Measurements from ENCODE around the gene ADAM15. TPM values are rescaled to one million over a fixed set of nuclear protein-coding genes. Genes with fewer than 3 reads are reported as not detected.

ADAM15 gene
- total RNA-seq, 4 donors from 2014 or later: 51.3 to 75.5 (median 65.6) TPM

- intact Hi-C loops (cut with DNase I): no loop called here
- peaks cover 0 to 3% of the 10 kb centered on the region in 2 donors for H3K4me1 ChIP-seq
- WGBS, 2 donors: 86 to 87% methylated on average over 12 of the region's 12 CpGs
- H3K27me3 ChIP-seq: no peaks in the 10 kb centered on the region
- no peaks in the 10 kb centered on the region for H3K36me3 ChIP-seq
- H3K27ac ChIP-seq: no peak overlapping the region
- H3K9me3 ChIP-seq: no peaks in the 10 kb centered on the region
- H3K4me3 ChIP-seq (replicated peaks in 1 of 3): no peak overlapping the region
- no peak for DNase-seq
- TF ChIP-seq CTCF (IDR thresholded peaks at IDR 0.05): no peak
- no peak for TF ChIP-seq POLR2A (IDR thresholded peaks at IDR 0.05)
These were observed 18.2 kb upstream of the ADAM15 start for GRCh38 chr1:155032886-155033285.

- no peaks in the 10 kb centered on the region for H3K9me3 ChIP-seq
- 93 to 95% methylated on average over 8 to 9 of the region's 9 CpGs for WGBS, 2 donors
- no peak within 1 kb of the TSS for H3K4me3 ChIP-seq (replicated peaks in 1 of 3)
- peaks cover 0 to 9% of the 10 kb centered on the region in 2 donors for H3K4me1 ChIP-seq
- no peak within 1 kb of the TSS for H3K27ac ChIP-seq
- no peaks in the 10 kb centered on the region for H3K27me3 ChIP-seq
- intact Hi-C loops (cut with DNase I): no loop called here
- H3K36me3 ChIP-seq: no peaks in the 10 kb centered on the region
- TF ChIP-seq POLR2A (IDR thresholded peaks at IDR 0.05): no peak
- no peak for DNase-seq
These were observed 17.6 kb upstream of the ADAM15 start, which contains the start of the genes DCST1 and DCST2 for GRCh38 chr1:155033524-155033923. TSS of gene DCST1 (plus strand) at chr1:155033824. CDS start at chr1:155034037, 213 bp downstream. TSS of gene DCST2 (minus strand) at chr1:155033781. CDS start at chr1:155033701, 80 bp downstream.

GRCh38 chr1:155034318-155035208 lies 16.6 kb upstream of the ADAM15 start:
- H3K4me3 ChIP-seq (replicated peaks in 1 of 3): no peak overlapping the region
- no peak overlapping the region for H3K27ac ChIP-seq
- H3K36me3 ChIP-seq: no peaks in the 10 kb centered on the region
- intact Hi-C loops (cut with DNase I): no loop called here
- peaks cover 0 to 18% of the 10 kb centered on the region in 2 donors for H3K4me1 ChIP-seq
- H3K9me3 ChIP-seq: no peaks in the 10 kb centered on the region
- WGBS, 2 donors: 85 to 87% methylated on average over 15 to 17 of the region's 20 CpGs
- H3K27me3 ChIP-seq: no peaks in the 10 kb centered on the region
- TF ChIP-seq CTCF (IDR thresholded peaks at IDR 0.05) (no peak), POLR2A (IDR thresholded peaks at IDR 0.05) (no peak)
- DNase-seq: no peak

GRCh38 chr1:155035936-155036335 lies 15.2 kb upstream of the ADAM15 start:
- Histone ChIP-seq H3K27me3 (no peaks in the 10 kb centered on the region), H3K36me3 (no peaks in the 10 kb centered on the region), H3K4me3 (replicated peaks in 1 of 3) (no peak overlapping the region), H3K27ac (no peak overlapping the region), H3K4me1 (peaks cover 0 to 18% of the 10 kb centered on the region in 2 donors), H3K9me3 (no peaks in the 10 kb centered on the region)
- DNase-seq: no peak
- WGBS, 2 donors: 89 to 91% methylated on average over 2 of the region's 2 CpGs
- intact Hi-C loops (cut with DNase I): no loop called here
- no peak for TF ChIP-seq CTCF (IDR thresholded peaks at IDR 0.05)
- TF ChIP-seq POLR2A (IDR thresholded peaks at IDR 0.05): no peak

- no peak for DNase-seq
- WGBS, 2 donors: 86 to 90% methylated on average over 2 to 3 of the region's 3 CpGs
- H3K9me3 ChIP-seq: no peaks in the 10 kb centered on the region
- H3K27ac ChIP-seq: no peak overlapping the region
- peaks cover 0 to 18% of the 10 kb centered on the region in 2 donors for H3K4me1 ChIP-seq
- intact Hi-C loops (cut with DNase I): no loop called here
- H3K36me3 ChIP-seq: no peaks in the 10 kb centered on the region
- no peaks in the 10 kb centered on the region for H3K27me3 ChIP-seq
- H3K4me3 ChIP-seq (replicated peaks in 1 of 3): no peak overlapping the region
- TF ChIP-seq CTCF (IDR thresholded peaks at IDR 0.05) (no peak), POLR2A (IDR thresholded peaks at IDR 0.05) (no peak)
These were observed 14.1 kb upstream of the ADAM15 start for GRCh38 chr1:155037043-155037442.
